ENCODE measurements around the gene SP4. TPM values are rescaled to one million over a fixed set of nuclear protein-coding genes. Genes with fewer than 3 reads are reported as not detected.
A peak's percentile ranks its signal among the peaks of the same experiment; 100 is the strongest.

Gene SP4
- total and polyA plus RNA-seq, 2 of the 4 experiments (the other 2 are of a cell fraction) = 0.97 to 5.9 TPM

DNA sequence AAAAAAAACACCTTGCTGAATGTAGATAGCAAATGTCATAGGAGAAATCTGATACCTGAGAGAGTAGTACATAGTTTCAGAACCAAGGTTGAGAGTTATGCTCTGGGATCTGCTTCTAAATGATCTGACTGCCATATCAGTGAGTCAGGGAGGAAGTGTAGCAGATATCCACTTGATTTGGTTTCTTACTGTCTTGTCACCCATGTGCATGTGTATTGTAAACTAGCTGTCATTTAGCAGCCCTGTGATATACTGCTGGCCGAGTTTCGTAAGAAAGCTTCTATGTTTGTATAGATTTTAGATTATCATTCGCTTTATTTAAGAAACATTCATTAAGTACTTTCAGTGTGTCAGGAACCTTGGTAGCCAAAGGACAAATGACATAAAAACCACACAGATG lies 42.0 kb downstream of the SP4 start:
- in situ Hi-C loops (cut with MboI; ENCODE audit: low sequenced_read_pairs) (no loop called here), dilution Hi-C loops (cut with HindIII; ENCODE audit: low sequenced_read_pairs, unreplicated experiment) (no loop called here), intact Hi-C loops (cut with micrococcal nuclease) (no loop called here)
- Histone ChIP-seq H3K27ac (ENCODE audit: insufficient read depth, low read length) (no peak overlapping the region), H4K8ac (ENCODE audit: low read depth in 2 of 2, low read length in 2 of 2) (no peak overlapping the region), H2BK5ac (ENCODE audit: low read depth, low read length, poor library complexity, severe bottlenecking) (no peak overlapping the region), H3K27me3 (ENCODE audit: control insufficient read depth, insufficient read depth, low read length) (no peaks in the 10 kb centered on the region), H4K91ac (ENCODE audit: insufficient read depth, low read depth, low read length) (no peak overlapping the region), H2AK9ac (replicated peaks; ENCODE audit: low read depth, low read length, poor library complexity) (no peak overlapping the region), H3K9ac (ENCODE audit: low read depth, low read length) (no peak overlapping the region), H3K4me1 (ENCODE audit: control insufficient read depth, insufficient read depth, low read length) (no peaks in the 10 kb centered on the region; the same call in 1 of the 2 replicates), H3K4me2 (ENCODE audit: low read depth, low read length) (no peak overlapping the region), H2AFZ (replicated peaks; ENCODE audit: low read length, poor library complexity) (no peak overlapping the region), H2BK20ac (ENCODE audit: low read depth, low read length) (no peak overlapping the region), H3K36me3 (ENCODE audit: control insufficient read depth, insufficient read depth, low read length) (no peaks in the 10 kb centered on the region), H3K14ac (replicated peaks; ENCODE audit: low read depth, low read length) (no peak overlapping the region), H3K4ac (ENCODE audit: low read depth, low read length) (no peak overlapping the region), H2BK120ac (ENCODE audit: low read depth, low read length) (no peak overlapping the region), H4K5ac (ENCODE audit: low read depth, low read length) (no peak overlapping the region), H3K9me1 (ENCODE audit: insufficient read depth, low read length) (no peaks in the 10 kb centered on the region), H3K79me1 (ENCODE audit: low read depth in 1 of 2, low read length in 2 of 2) (no peaks in the 10 kb centered on the region), H3K56ac (ENCODE audit: extremely low read depth, insufficient read depth, low read length) (no peak overlapping the region), H2AK5ac (ENCODE audit: low read depth, low read length) (no peak overlapping the region), H3K9me3 (ENCODE audit: control insufficient read depth, insufficient read depth, low read length) (no peaks in the 10 kb centered on the region), H3K4me3 (ENCODE audit: insufficient read depth, low read depth, low read length) (no peak overlapping the region), H3K18ac (ENCODE audit: low read depth, low read length) (no peak overlapping the region), H2BK15ac (ENCODE audit: low read depth, low read length) (no peak overlapping the region), H3K23ac (ENCODE audit: low read depth, low read length) (no peak overlapping the region), H4K20me1 (ENCODE audit: insufficient read depth, low read length) (no peaks in the 10 kb centered on the region)
- TF ChIP-seq, protein P1, sequence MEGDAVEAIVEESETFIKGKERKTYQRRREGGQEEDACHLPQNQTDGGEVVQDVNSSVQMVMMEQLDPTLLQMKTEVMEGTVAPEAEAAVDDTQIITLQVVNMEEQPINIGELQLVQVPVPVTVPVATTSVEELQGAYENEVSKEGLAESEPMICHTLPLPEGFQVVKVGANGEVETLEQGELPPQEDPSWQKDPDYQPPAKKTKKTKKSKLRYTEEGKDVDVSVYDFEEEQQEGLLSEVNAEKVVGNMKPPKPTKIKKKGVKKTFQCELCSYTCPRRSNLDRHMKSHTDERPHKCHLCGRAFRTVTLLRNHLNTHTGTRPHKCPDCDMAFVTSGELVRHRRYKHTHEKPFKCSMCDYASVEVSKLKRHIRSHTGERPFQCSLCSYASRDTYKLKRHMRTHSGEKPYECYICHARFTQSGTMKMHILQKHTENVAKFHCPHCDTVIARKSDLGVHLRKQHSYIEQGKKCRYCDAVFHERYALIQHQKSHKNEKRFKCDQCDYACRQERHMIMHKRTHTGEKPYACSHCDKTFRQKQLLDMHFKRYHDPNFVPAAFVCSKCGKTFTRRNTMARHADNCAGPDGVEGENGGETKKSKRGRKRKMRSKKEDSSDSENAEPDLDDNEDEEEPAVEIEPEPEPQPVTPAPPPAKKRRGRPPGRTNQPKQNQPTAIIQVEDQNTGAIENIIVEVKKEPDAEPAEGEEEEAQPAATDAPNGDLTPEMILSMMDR (conservative IDR thresholded peaks at IDR 0.05; ENCODE audit: low read depth, low read length) = no peak
- TF ChIP-seq MXI1 (IDR thresholded peaks at IDR 0.05; ENCODE audit: borderline replicate concordance, low read depth, low read length) (no peak), FOS (IDR thresholded peaks at IDR 0.05; ENCODE audit: low read depth, low read length) (no peak), SMC3 (IDR thresholded peaks at IDR 0.05; ENCODE audit: low read depth, low read length) (no peak), NFE2L2 (IDR thresholded peaks at IDR 0.05; ENCODE audit: low read depth, low read length) (no peak), RCOR1 (IDR thresholded peaks at IDR 0.05; ENCODE audit: insufficient replicate concordance, low read length) (no peak), POLR2A (IDR thresholded peaks at IDR 0.05; ENCODE audit: low read depth, low read length) (no peak), RFX5 (IDR thresholded peaks at IDR 0.05; ENCODE audit: low read depth, low read length) (no peak), RAD21 (IDR thresholded peaks at IDR 0.05; ENCODE audit: low read length) (no peak)
- TF ChIP-seq, protein P2, sequence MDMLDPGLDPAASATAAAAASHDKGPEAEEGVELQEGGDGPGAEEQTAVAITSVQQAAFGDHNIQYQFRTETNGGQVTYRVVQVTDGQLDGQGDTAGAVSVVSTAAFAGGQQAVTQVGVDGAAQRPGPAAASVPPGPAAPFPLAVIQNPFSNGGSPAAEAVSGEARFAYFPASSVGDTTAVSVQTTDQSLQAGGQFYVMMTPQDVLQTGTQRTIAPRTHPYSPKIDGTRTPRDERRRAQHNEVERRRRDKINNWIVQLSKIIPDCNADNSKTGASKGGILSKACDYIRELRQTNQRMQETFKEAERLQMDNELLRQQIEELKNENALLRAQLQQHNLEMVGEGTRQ (IDR thresholded peaks at IDR 0.05; ENCODE audit: low read depth, low read length) = no peak
- no peak; the same call in 1 of the 2 replicates for ATAC-seq (ENCODE audit: low read depth)
- WGBS, 2 experiments (ENCODE audit: extremely low coverage in 2 of 2, insufficient read length in 1 of 2) = no CpG with 5 or more reads among the region's 3 CpGs
- peak; percentile 19 for DNase-seq
- ChIA-PET POLR2A (ENCODE audit: unreplicated experiment) (no interaction called here), CTCF (interaction anchor here (0.6 kb wide), 1 partner anchor 18 kb away, joined by 3 read pairs; no protein-coding TSS in a partner anchor)
- BruUV-seq (replicated peaks) = no TSS peak
